GM18870 (cell line): ENCODE data around the gene SOBP.

Experiments used
- ATAC-seq: cut with Tn5 transposase; IDR thresholded peaks from one replicate; pipeline ENCODE4 v1.9.1; 2021; ENCODE audit warnings: moderate library complexity; ENCODE audit not compliant: unreplicated experiment

SOBP gene

GRCh38 chr6:107523054-107523791 is 33.3 kb downstream of the SOBP start:
- ATAC-seq: no peak

GRCh38 chr6:107523794-107524193 is 33.9 kb downstream of the SOBP start:
- ATAC-seq: no peak

GRCh38 chr6:107524626-107525025 is 34.7 kb downstream of the SOBP start:
- ATAC-seq: no peak

- no peak for ATAC-seq
These were observed 42.0 kb downstream of the SOBP start for GRCh38 chr6:107531868-107532267.

- ATAC-seq: no peak
These were observed 42.8 kb downstream of the SOBP start for GRCh38 chr6:107532706-107533105.

- ATAC-seq: no peak
These were observed 43.6 kb downstream of the SOBP start for GRCh38 chr6:107533415-107534059.

- no peak for ATAC-seq
These were observed 44.7 kb downstream of the SOBP start for GRCh38 chr6:107534571-107535141.

- no peak for ATAC-seq
These were observed 45.7 kb downstream of the SOBP start for GRCh38 chr6:107535626-107536025.

GRCh38 chr6:107536180-107536961 is 46.5 kb downstream of the SOBP start:
- ATAC-seq: no peak

- no peak for ATAC-seq
These were observed 47.6 kb downstream of the SOBP start for GRCh38 chr6:107537559-107537958.

GRCh38 chr6:107538856-107539387 is 49.0 kb downstream of the SOBP start:
- ATAC-seq: no peak

GRCh38 chr6:107539409-107539808 is 49.5 kb downstream of the SOBP start:
- ATAC-seq: no peak

- no peak for ATAC-seq
These were observed 50.0 kb downstream of the SOBP start for GRCh38 chr6:107539849-107540464.

GRCh38 chr6:107540465-107540857 is 50.5 kb downstream of the SOBP start:
- ATAC-seq: no peak

- no peak for ATAC-seq
These were observed 52.3 kb downstream of the SOBP start for GRCh38 chr6:107542192-107542668.

GRCh38 chr6:107543088-107543487 is 53.2 kb downstream of the SOBP start:
- ATAC-seq: no peak

- ATAC-seq: no peak
These were observed 53.6 kb downstream of the SOBP start for GRCh38 chr6:107543567-107543966.

- no peak for ATAC-seq
These were observed 55.8 kb downstream of the SOBP start for GRCh38 chr6:107545763-107546162.

- no peak for ATAC-seq
These were observed 57.0 kb downstream of the SOBP start for GRCh38 chr6:107546691-107547450.

- ATAC-seq: no peak
These were observed 57.5 kb downstream of the SOBP start for GRCh38 chr6:107547451-107547840.
